Stimulated activated CD4-positive, alpha-beta T cell treated with anti-CD3 and anti-CD28 coated beads, Interleukin-1b, Interleukin-23, amount 100 ng/mL, for 48 hours (primary cell): ENCODE data around the gene ARR3.
"Not testable (repeated sequence)": the region's sequence is repeated elsewhere in the genome, so short reads cannot be mapped to it uniquely, and the experiment has no call there.

Experiments
- DNase-seq: peaks from one replicate; pipeline ENCODE4 v3.0.0-alpha.2; 2020

ARR3 gene

GRCh38 chrX:70281951-70282350, 13.8 kb downstream of the ARR3 start, which contains the start of gene RAB41:
Gene RAB41 (plus strand): TSS chrX:70282172. CDS start chrX:70282218, 46 bp downstream.
- no peak for DNase-seq

GRCh38 chrX:70289168-70289792, 21.1 kb downstream of the ARR3 start:
- DNase-seq = no peak

DNA sequence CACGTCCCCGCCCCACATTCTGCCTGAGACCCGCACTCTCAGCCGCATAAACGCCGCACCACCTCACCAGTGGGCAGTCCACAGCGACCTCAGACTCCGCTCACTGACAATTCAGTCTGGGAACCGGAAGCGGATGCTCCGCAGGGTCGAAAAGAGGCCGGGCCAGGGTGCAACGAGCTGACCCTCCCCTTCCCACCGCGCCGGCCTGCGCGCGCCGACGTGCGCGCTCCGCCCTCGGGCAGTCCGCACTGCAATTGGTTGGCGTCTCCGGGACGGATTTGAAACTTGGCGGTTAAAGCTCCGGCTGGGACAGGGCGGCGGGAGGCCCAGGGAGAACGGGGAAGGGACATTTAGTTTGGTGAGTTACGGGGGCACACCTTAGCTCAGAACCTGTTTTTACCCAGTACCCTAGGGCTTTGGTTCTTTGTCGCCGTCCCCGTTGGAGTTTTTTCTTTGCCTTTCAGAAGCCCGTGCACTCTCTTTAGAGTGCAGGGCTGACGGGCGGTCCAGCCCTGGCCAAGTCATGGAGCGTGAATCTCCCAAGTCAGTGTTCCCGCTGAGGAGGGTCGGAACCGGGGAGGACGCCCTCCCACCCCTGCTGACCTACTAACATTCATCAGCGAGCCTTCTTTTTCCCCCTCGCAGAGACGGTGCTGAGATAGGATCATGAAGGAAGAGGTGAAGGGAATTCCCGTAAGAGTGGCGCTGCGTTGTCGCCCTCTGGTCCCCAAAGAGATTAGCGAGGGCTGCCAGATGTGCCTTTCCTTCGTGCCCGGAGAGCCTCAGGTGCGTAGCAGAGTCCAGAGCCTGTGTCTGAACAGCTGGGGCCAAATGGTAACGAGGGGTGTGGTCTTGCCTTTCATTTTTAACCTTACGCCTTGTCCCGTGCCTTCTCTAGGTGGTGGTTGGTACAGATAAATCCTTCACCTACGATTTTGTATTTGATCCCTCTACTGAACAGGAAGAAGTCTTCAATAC, 21.9 kb downstream of the ARR3 start, which contains the start of the genes KIF4A and PDZD11:
Gene KIF4A, plus strand, starts transcription at position 312 of the 978 bp plus-strand sequence. Its CDS starts 355 bp downstream, at position 667.
Gene PDZD11, minus strand, starts transcription at position 135 of the 978 bp plus-strand sequence. CDS start 586 bp downstream, outside the sequence.
- DNase-seq = peak; percentile 82

- DNase-seq = no peak
Observed at GRCh38 chrX:70292788-70293187, 24.7 kb downstream of the ARR3 start.

DNA sequence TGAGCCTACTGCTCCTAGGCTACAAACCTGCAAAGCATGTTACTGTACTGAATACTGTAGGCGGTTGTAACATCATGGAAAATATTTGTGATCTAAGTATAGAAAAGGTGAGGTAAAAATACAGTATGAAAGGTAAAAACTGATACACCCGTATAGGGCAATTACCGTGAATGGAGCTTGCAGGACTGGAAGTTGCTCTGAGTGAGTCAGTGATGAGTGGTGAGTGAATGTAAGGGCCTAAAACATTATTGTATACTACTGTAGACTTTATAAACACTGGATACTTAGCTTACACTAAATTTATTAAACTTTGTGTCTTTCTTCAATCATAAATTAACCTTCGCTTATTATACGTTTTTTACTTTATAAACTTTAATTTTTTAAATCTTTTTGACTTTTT, 25.5 kb downstream of the ARR3 start:
- DNase-seq = no peak

- DNase-seq = no peak
Observed at GRCh38 chrX:70301716-70302115, 33.6 kb downstream of the ARR3 start.

DNA sequence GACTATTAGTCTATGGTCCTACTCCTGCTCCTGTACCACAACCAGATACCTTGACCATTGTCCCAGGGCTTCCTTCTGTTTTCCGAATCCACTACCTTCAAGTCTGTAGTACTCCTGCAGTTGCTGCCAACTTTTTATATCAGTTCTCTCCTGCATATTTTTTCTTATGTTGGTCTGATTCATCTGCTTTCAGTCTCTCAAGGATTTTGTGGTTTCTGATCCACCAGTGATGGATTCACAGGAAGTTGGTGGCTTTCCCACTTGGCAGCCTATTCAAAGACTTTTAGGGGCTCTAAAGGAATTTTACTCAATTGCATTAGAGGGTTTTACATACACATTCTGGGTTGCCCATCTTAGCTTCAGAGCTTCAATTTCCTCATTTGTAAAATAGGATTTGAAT, 45.4 kb downstream of the ARR3 start:
- no peak for DNase-seq

GRCh38 chrX:70322784-70323183, 54.6 kb downstream of the ARR3 start:
- no peak for DNase-seq

- not testable (repeated sequence) for DNase-seq
Observed at GRCh38 chrX:70323628-70324027, 55.5 kb downstream of the ARR3 start.

GRCh38 chrX:70324326-70324725, 56.2 kb downstream of the ARR3 start:
- DNase-seq = no peak

DNA sequence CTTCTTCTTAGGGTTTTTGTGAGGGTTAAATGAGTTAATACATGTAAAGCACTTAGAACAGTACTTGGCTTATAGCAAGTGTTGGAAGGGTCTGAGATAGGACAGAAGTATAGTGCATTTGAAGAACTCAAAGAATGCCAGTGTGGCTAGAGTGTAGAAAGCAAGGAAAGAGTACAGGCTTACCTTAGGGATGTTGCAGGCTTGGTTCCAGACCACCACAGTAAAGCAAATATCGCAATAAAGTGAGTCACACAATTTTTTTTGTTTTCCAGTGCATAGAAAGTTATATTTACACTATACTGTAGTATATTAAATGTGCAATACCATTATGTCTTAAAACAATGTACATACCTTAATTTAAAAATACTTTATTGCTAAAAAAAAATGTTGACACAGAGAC, 63.0 kb downstream of the ARR3 start:
- DNase-seq = no peak
